ENCODE results near the gene TM4SF5.

DNA sequence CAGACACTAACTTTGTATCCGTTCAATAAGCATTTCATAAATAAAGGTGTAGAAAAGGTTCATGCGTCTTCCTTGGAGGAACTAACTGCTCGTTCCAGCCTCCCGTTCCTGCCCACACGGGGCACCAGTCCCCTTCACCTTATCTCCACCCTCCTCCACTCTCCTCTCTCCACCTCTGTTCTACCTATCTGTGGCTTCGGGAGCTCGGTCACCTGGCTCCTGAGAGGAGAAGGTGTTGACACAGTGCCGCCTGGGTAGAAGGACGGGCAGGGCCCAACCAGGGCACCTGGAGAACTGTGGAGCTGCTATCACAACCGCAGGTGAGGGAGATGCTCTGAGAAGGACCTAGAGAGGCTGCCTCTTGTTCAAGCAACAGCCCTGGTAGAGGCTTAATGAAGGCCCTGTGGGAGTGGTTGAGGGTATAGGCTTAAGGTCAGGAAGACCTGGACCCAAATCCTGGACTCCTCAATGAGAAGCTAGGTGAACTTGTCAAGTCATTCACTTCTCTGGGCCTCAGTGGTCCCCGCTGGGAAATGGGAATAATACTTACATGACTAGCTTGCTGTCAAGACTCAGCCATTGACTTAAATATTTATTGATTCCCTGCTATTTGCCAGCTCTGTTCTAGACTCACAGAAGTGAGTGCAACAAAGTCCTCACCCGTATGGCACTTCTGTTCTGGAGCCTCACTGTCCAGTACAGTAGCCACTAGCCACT, 51.8 kb downstream of the TM4SF5 start:
- no peak for TF ChIP-seq POLR2A (IDR thresholded peaks at IDR 0.05; ENCODE audit: low read depth, low read length)
- no peak for TF ChIP-seq POLR2AphosphoS5 (IDR thresholded peaks at IDR 0.05; ENCODE audit: low read depth, low read length)
